ENCODE data around the gene YIPF4. TPM values are rescaled to one million over a fixed set of nuclear protein-coding genes. Genes with fewer than 3 reads are reported as not detected.

Gene YIPF4
- total RNA-seq, 4 donors from 2014 or later: 5.9 to 75.9 (median 26.4) TPM

- H3K27me3 ChIP-seq: no peaks in the 10 kb centered on the region
- no peak overlapping the region for H3K4me3 ChIP-seq
- no peaks in the 10 kb centered on the region for H3K9me3 ChIP-seq
- no peaks in the 10 kb centered on the region for H3K36me3 ChIP-seq
- no peaks in the 10 kb centered on the region for H3K4me1 ChIP-seq
- TF ChIP-seq CTCF (IDR thresholded peaks at IDR 0.05) (no peak), POLR2A (IDR thresholded peaks at IDR 0.05) (no peak)
- intact Hi-C loops (cut with DNase I; ENCODE audit: low total_unique reads): no loop called here
- DNase-seq: no peak
- no peak overlapping the region for H3K27ac ChIP-seq
Measured at GRCh38 chr2:32249731-32250236, 27.9 kb upstream of the YIPF4 start.

DNA sequence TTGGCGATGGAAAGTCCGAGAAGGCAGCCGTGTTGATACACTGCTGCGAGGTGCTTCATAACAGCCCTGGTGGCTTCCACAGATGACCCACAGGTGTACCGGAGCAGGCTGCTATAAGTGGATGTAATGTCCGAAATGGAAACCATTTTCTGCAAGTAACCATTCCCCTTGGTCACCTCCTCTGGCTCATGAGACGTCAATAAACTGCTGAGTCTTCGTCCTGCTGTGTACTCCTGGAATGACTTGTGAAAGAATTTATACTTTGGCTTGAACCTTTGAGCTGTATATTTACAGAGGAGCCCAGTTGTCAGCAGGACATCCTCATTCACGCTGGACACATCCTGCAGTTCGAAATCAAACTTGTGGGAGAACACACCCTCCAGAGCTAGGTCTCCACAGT lies 27.4 kb upstream of the YIPF4 start:
- no peak for TF ChIP-seq POLR2A (IDR thresholded peaks at IDR 0.05)
- no peak for TF ChIP-seq CTCF (IDR thresholded peaks at IDR 0.05)
- Histone ChIP-seq H3K27ac (no peak overlapping the region), H3K27me3 (no peaks in the 10 kb centered on the region), H3K36me3 (no peaks in the 10 kb centered on the region), H3K9me3 (no peaks in the 10 kb centered on the region), H3K4me3 (no peak overlapping the region), H3K4me1 (no peaks in the 10 kb centered on the region)
- intact Hi-C loops (cut with DNase I; ENCODE audit: low total_unique reads): no loop called here
- no peak for DNase-seq

- no peak for DNase-seq
- Histone ChIP-seq H3K27ac (no peak overlapping the region), H3K36me3 (no peaks in the 10 kb centered on the region), H3K4me1 (no peaks in the 10 kb centered on the region), H3K4me3 (no peak overlapping the region), H3K9me3 (no peaks in the 10 kb centered on the region), H3K27me3 (no peaks in the 10 kb centered on the region)
- TF ChIP-seq CTCF (IDR thresholded peaks at IDR 0.05) (no peak), POLR2A (IDR thresholded peaks at IDR 0.05) (no peak)
- intact Hi-C loops (cut with DNase I; ENCODE audit: low total_unique reads): no loop called here
Measured at GRCh38 chr2:32258242-32258641, 19.5 kb upstream of the YIPF4 start.

DNA sequence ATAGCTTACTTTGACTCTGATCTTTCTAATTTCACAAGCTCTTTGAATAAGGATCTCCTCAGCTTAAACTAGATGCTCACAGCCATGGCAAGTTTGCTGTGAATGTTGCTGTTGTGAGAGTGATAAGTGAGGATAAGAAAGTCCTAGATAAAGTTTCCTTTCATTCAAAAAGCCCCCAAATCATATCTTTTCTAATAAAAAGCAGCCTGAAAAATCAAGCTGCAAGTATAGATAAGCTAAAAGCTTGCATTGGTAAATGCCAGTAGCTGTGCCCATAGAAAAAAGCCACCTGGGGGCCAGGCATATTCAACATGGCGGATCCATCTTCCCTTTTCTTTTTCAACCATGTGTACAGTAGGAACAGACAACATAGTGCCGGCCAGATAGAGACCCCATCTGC lies 17.3 kb upstream of the YIPF4 start:
- Histone ChIP-seq H3K4me3 (no peak overlapping the region), H3K36me3 (no peaks in the 10 kb centered on the region), H3K4me1 (no peaks in the 10 kb centered on the region), H3K9me3 (no peaks in the 10 kb centered on the region), H3K27ac (no peak overlapping the region), H3K27me3 (no peaks in the 10 kb centered on the region)
- intact Hi-C loops (cut with DNase I; ENCODE audit: low total_unique reads): no loop called here
- DNase-seq: no peak
- no peak for TF ChIP-seq CTCF (IDR thresholded peaks at IDR 0.05)
- no peak for TF ChIP-seq POLR2A (IDR thresholded peaks at IDR 0.05)

DNA sequence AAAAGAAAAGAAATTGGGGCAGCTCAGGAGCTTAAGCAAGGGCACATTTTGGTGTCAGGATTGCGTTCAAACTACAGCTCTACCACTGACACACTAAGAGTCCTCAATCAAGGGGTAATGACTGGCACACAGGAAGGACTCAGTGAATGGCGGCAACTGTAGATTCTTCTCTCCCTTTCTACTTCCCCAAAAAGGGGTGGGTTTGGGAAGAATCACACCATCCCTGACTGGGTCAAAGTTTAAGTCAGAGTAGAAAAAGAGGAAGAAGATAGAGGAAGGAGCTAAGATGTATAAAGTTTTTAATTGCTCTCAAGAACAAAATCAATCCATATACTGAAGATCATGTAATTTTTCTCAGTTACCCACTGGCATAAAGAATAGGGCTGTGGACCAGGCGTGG lies 15.6 kb upstream of the YIPF4 start:
- TF ChIP-seq POLR2A (IDR thresholded peaks at IDR 0.05) (no peak), CTCF (IDR thresholded peaks at IDR 0.05) (no peak)
- no peak overlapping the region for H3K4me3 ChIP-seq
- no peaks in the 10 kb centered on the region for H3K4me1 ChIP-seq
- intact Hi-C loops (cut with DNase I; ENCODE audit: low total_unique reads): no loop called here
- H3K9me3 ChIP-seq: no peaks in the 10 kb centered on the region
- no peak for DNase-seq
- no peaks in the 10 kb centered on the region for H3K27me3 ChIP-seq
- no peak overlapping the region for H3K27ac ChIP-seq
- H3K36me3 ChIP-seq: no peaks in the 10 kb centered on the region

All from uterus (tissue), 4 donors.